ENCODE data around the gene CHST15.
A peak's percentile ranks its signal among the peaks of the same experiment; 100 is the strongest.

The CHST15 gene

GRCh38 chr10:124026589-124026939 is 66.8 kb downstream of the CHST15 start:
- H3K27ac ChIP-seq: no peak overlapping the region
- ChIA-PET POLR2A (ENCODE audit: low non-redundant PET) (no interaction called here), CTCF (interaction anchor here (0.6 to 1.1 kb wide), 2 partner anchors 23 to 31 kb away, joined by 3 read pairs; no protein-coding TSS in a partner anchor)
- TF ChIP-seq CTCF (conservative IDR thresholded peaks at IDR 0.05; ENCODE audit: low read depth): no peak
- DNase-seq (ENCODE audit: low spot score): no peak

- peak overlapping the region; percentile 6; the same call in 1 of the 2 replicates for H3K27ac ChIP-seq
- ChIA-PET CTCF (interaction anchor here (0.6 to 1.1 kb wide), 2 partner anchors 22 to 31 kb away, joined by 3 read pairs; no protein-coding TSS in a partner anchor), POLR2A (ENCODE audit: low non-redundant PET) (no interaction called here)
- no peak for DNase-seq (ENCODE audit: low spot score)
- no peak for TF ChIP-seq CTCF (conservative IDR thresholded peaks at IDR 0.05; ENCODE audit: low read depth)
Measured at GRCh38 chr10:124025660-124026588, 67.5 kb downstream of the CHST15 start.

GRCh38 chr10:124025152-124025551 is 68.2 kb downstream of the CHST15 start:
- ChIA-PET POLR2A (ENCODE audit: low non-redundant PET) (no interaction called here), CTCF (no interaction called here)
- peak overlapping the region; percentile 6; the same call in 1 of the 2 replicates for H3K27ac ChIP-seq
- no peak for TF ChIP-seq CTCF (conservative IDR thresholded peaks at IDR 0.05; ENCODE audit: low read depth)
- DNase-seq (ENCODE audit: low spot score): no peak

GRCh38 chr10:124022066-124022465 is 71.3 kb downstream of the CHST15 start:
- CTCF ChIA-PET: interaction anchor here (0.6 kb wide), 2 partner anchors 28 to 385 kb away, joined by 3 read pairs; no protein-coding TSS in a partner anchor

GRCh38 chr10:124020981-124021815 is 72.2 kb downstream of the CHST15 start:
- peak; percentile 89 for DNase-seq (ENCODE audit: low spot score)
- CTCF ChIA-PET: interaction anchor here (0.6 to 1.0 kb wide), 5 partner anchors 25 to 1887 kb away, joined by 3 to 5 read pairs (median 3); no protein-coding TSS in a partner anchor
- POLR2A ChIA-PET (ENCODE audit: low non-redundant PET): interaction anchor here (0.6 to 1.0 kb wide), 2 partner anchors 10 to 15 kb away, joined by 3 to 4 read pairs; no protein-coding TSS in a partner anchor

More at GRCh38 chr10:124022066-124022465, 71.3 kb downstream of the CHST15 start:
- peak overlapping the region; percentile 54 for H3K27ac ChIP-seq
- DNase-seq (ENCODE audit: low spot score): no peak
- no peak for TF ChIP-seq CTCF (conservative IDR thresholded peaks at IDR 0.05; ENCODE audit: low read depth)
- POLR2A ChIA-PET (ENCODE audit: low non-redundant PET): interaction anchor here (1.0 kb wide), 1 partner anchor 16 kb away, joined by 3 read pairs; no protein-coding TSS in a partner anchor

More at GRCh38 chr10:124020981-124021815, 72.2 kb downstream of the CHST15 start:
- TF ChIP-seq CTCF (conservative IDR thresholded peaks at IDR 0.05; ENCODE audit: low read depth): no peak
- H3K27ac ChIP-seq: peak overlapping the region; percentile 54
